Neural cell (in vitro differentiated cells): ENCODE measurements around the gene PIK3C2G. TPM values are rescaled to one million over a fixed set of nuclear protein-coding genes. Genes with fewer than 3 reads are reported as not detected.

Source experiments
- H2AFZ ChIP-seq: fragments of 200-600, 300-800 bp; sonication (generic), shearing (Covaris generic); 2 replicates; pipeline ENCODE4 v1.6.0; 2014; ENCODE audit warnings: low read depth, mild to moderate bottlenecking, antibody characterized with exemption, low read length, moderate library complexity
- H3F3A ChIP-seq: fragments of 200-600 bp; shearing (Covaris generic); 2 replicates; pipeline ENCODE4 v1.6.1; 2016; ENCODE audit warnings: mild to moderate bottlenecking, moderate library complexity, mixed read lengths, antibody characterized with exemption, low read length; ENCODE audit not compliant: insufficient read depth, poor library complexity, severe bottlenecking
- H3K27ac ChIP-seq: fragments of 200-600, 300-800 bp; sonication (generic), shearing (Covaris generic); 2 replicates; pipeline ENCODE4 v1.5.1; 2014; ENCODE audit warnings: mild to moderate bottlenecking, low read length, moderate library complexity
- H3K27me3 ChIP-seq: fragments of 300-800, 200-600 bp; sonication (generic), shearing (Covaris generic); 2 replicates; pipeline ENCODE4 v1.6.0; 2014; ENCODE audit warnings: mild to moderate bottlenecking, low read depth, low read length, moderate library complexity; ENCODE audit not compliant: insufficient read depth
- H3K36me3 ChIP-seq: fragments of 300-800, 200-600 bp; sonication (generic), shearing (Covaris generic); 2 replicates; pipeline ENCODE4 v1.5.1; 2014; ENCODE audit warnings: mild to moderate bottlenecking, antibody characterized with exemption, low read length, moderate library complexity; ENCODE audit not compliant: insufficient read depth
- H3K4me2 ChIP-seq: fragments of 300-800, 200-600 bp; sonication (generic), shearing (Covaris generic); 2 replicates; pipeline ENCODE4 v1.6.0; 2014; ENCODE audit warnings: mild to moderate bottlenecking, low read length
- H3K4me3 ChIP-seq: fragments of 300-800, 200-600 bp; sonication (generic), shearing (Covaris generic); 2 replicates; pipeline ENCODE4 v1.5.1; 2014; ENCODE audit warnings: mild to moderate bottlenecking, low read length, moderate library complexity
- H3K79me2 ChIP-seq: fragments of 200-600 bp; shearing (Covaris generic); replicated peaks from 2 replicates; pipeline ENCODE4 v1.6.0; 2014; ENCODE audit warnings: mild to moderate bottlenecking, low read length, moderate library complexity; ENCODE audit not compliant: insufficient read depth
- H3K9ac ChIP-seq: fragments of 300-800, 200-600 bp; sonication (generic), shearing (Covaris generic); 2 replicates; pipeline ENCODE4 v1.6.1; 2016; ENCODE audit warnings: mild to moderate bottlenecking, low read length, mixed read lengths
- H3K9me2 ChIP-seq: fragments of 200-600 bp; shearing (Covaris generic); 2 replicates; pipeline ENCODE4 v1.6.1; 2016; ENCODE audit warnings: mild to moderate bottlenecking, low read length, mixed read lengths; ENCODE audit not compliant: insufficient read depth
- H3K9me3 ChIP-seq: fragments of 200-600, 300-800 bp; sonication (generic), shearing (Covaris generic); 2 replicates; pipeline ENCODE4 v1.6.1; 2016; ENCODE audit warnings: mild to moderate bottlenecking, mixed run types, low read length, moderate library complexity, mixed read lengths
- H4K20me1 ChIP-seq: fragments of 200-600 bp; shearing (Covaris generic); 2 replicates; pipeline ENCODE4 v1.6.1; 2016; ENCODE audit warnings: mild to moderate bottlenecking, mixed run types; ENCODE audit not compliant: insufficient read depth
- EP300 ChIP-seq: fragments of 450-650 bp; conservative IDR thresholded peaks from 2 replicates; pipeline ENCODE4 v1.6.1; 2014; ENCODE audit warnings: antibody characterized with exemption, mild to moderate bottlenecking, moderate library complexity; ENCODE audit not compliant: poor library complexity, severe bottlenecking
- EZH2 ChIP-seq: fragments of 200-600, 300-800 bp; shearing (Covaris generic), sonication (generic); IDR thresholded peaks from 2 replicates; pipeline ENCODE4 v1.6.1; 2014; ENCODE audit warnings: antibody characterized with exemption, low read length, borderline replicate concordance, mild to moderate bottlenecking; ENCODE audit not compliant: insufficient read depth, poor library complexity, severe bottlenecking
- MXI1 ChIP-seq: fragments of 450-650 bp; conservative IDR thresholded peaks from 2 replicates; pipeline ENCODE4 v1.6.1; 2014; ENCODE audit warnings: antibody characterized with exemption, mild to moderate bottlenecking; ENCODE audit not compliant: poor library complexity, severe bottlenecking
- POLR2AphosphoS5 ChIP-seq: IDR thresholded peaks from 2 replicates; pipeline ENCODE4 v1.6.1; 2012
- RAD21 ChIP-seq: fragments of 450-650 bp; conservative IDR thresholded peaks from 2 replicates; pipeline ENCODE4 v1.6.1; 2014; ENCODE audit warnings: antibody characterized with exemption, mild to moderate bottlenecking, moderate library complexity
- SMC3 ChIP-seq: fragments of 450-650 bp; conservative IDR thresholded peaks from 2 replicates; pipeline ENCODE4 v1.6.1; 2014; ENCODE audit warnings: antibody characterized with exemption, mild to moderate bottlenecking, moderate library complexity; ENCODE audit not compliant: poor library complexity
- TAF1 ChIP-seq: IDR thresholded peaks from 2 replicates; pipeline ENCODE4 v1.6.1; 2012; ENCODE audit warnings: low read depth
- polyA plus RNA-seq: library from polyadenylated mRNA; depleted of rRNA; stranded (reverse); fragments of >200 nt; gene quantifications from 2 replicates; pipeline ENCODE4 v1.2.3, GENCODE V29; 2014
- TF ChIP-seq, protein P1 (sequence below): IDR thresholded peaks from 2 replicates; pipeline ENCODE4 v1.6.1; 2012; ENCODE audit warnings: borderline replicate concordance
- TF ChIP-seq, protein P2 (sequence below): fragments of 450-650 bp; IDR thresholded peaks from 2 replicates; pipeline ENCODE4 v1.5.1; 2014; ENCODE audit warnings: antibody characterized with exemption, mild to moderate bottlenecking, moderate library complexity; ENCODE audit not compliant: poor library complexity, severe bottlenecking

Gene PIK3C2G
- polyA plus RNA-seq, 1 donor from 2014 or later: not detected

DNA sequence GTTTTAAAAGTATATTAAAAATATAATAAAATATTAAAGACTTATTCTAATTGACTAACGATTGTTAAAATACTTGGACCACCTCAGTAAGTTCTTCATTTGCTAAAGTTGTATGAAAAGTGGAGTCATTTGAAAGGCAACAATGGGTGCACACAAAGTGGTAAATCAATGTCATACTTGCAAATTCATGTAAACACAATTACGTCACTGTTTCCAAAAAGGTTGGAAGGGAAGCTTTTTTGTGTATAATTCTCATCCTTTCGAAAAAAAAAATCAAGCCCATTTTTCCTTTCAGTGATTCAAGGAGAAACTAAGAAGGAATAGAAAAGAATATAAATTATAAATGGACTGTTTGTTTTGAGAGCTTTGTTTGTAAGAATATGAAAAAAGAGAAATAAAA is 166.2 kb downstream of the PIK3C2G start:
- Histone ChIP-seq H3K27ac (no peak overlapping the region), H3F3A (no peaks in the 10 kb centered on the region), H3K9ac (no peak overlapping the region), H2AFZ (no peak overlapping the region), H3K36me3 (no peaks in the 10 kb centered on the region), H3K4me2 (no peak overlapping the region), H3K4me3 (no peak overlapping the region), H3K27me3 (no peaks in the 10 kb centered on the region), H3K9me2 (no peaks in the 10 kb centered on the region), H3K9me3 (no peaks in the 10 kb centered on the region), H4K20me1 (no peaks in the 10 kb centered on the region), H3K79me2 (no peaks in the 10 kb centered on the region)
- TF ChIP-seq, protein P1, sequence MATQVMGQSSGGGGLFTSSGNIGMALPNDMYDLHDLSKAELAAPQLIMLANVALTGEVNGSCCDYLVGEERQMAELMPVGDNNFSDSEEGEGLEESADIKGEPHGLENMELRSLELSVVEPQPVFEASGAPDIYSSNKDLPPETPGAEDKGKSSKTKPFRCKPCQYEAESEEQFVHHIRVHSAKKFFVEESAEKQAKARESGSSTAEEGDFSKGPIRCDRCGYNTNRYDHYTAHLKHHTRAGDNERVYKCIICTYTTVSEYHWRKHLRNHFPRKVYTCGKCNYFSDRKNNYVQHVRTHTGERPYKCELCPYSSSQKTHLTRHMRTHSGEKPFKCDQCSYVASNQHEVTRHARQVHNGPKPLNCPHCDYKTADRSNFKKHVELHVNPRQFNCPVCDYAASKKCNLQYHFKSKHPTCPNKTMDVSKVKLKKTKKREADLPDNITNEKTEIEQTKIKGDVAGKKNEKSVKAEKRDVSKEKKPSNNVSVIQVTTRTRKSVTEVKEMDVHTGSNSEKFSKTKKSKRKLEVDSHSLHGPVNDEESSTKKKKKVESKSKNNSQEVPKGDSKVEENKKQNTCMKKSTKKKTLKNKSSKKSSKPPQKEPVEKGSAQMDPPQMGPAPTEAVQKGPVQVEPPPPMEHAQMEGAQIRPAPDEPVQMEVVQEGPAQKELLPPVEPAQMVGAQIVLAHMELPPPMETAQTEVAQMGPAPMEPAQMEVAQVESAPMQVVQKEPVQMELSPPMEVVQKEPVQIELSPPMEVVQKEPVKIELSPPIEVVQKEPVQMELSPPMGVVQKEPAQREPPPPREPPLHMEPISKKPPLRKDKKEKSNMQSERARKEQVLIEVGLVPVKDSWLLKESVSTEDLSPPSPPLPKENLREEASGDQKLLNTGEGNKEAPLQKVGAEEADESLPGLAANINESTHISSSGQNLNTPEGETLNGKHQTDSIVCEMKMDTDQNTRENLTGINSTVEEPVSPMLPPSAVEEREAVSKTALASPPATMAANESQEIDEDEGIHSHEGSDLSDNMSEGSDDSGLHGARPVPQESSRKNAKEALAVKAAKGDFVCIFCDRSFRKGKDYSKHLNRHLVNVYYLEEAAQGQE: no peak
- no peak for TF ChIP-seq EP300
- no peak for TF ChIP-seq MXI1
- TF ChIP-seq POLR2AphosphoS5: no peak
- TF ChIP-seq, protein P2, sequence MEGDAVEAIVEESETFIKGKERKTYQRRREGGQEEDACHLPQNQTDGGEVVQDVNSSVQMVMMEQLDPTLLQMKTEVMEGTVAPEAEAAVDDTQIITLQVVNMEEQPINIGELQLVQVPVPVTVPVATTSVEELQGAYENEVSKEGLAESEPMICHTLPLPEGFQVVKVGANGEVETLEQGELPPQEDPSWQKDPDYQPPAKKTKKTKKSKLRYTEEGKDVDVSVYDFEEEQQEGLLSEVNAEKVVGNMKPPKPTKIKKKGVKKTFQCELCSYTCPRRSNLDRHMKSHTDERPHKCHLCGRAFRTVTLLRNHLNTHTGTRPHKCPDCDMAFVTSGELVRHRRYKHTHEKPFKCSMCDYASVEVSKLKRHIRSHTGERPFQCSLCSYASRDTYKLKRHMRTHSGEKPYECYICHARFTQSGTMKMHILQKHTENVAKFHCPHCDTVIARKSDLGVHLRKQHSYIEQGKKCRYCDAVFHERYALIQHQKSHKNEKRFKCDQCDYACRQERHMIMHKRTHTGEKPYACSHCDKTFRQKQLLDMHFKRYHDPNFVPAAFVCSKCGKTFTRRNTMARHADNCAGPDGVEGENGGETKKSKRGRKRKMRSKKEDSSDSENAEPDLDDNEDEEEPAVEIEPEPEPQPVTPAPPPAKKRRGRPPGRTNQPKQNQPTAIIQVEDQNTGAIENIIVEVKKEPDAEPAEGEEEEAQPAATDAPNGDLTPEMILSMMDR: no peak
- TF ChIP-seq RAD21: no peak
- TF ChIP-seq SMC3: no peak
- no peak for TF ChIP-seq EZH2
- TF ChIP-seq TAF1: no peak

- Histone ChIP-seq H3K4me3 (no peak overlapping the region), H3K9me2 (no peaks in the 10 kb centered on the region), H3F3A (no peaks in the 10 kb centered on the region), H4K20me1 (no peaks in the 10 kb centered on the region), H3K27ac (no peak overlapping the region), H3K36me3 (no peaks in the 10 kb centered on the region), H3K4me2 (no peak overlapping the region), H3K9me3 (no peaks in the 10 kb centered on the region), H2AFZ (no peak overlapping the region), H3K79me2 (no peaks in the 10 kb centered on the region), H3K9ac (no peak overlapping the region), H3K27me3 (no peaks in the 10 kb centered on the region)
- TF ChIP-seq, protein P1: no peak
- no peak for TF ChIP-seq RAD21
- TF ChIP-seq MXI1: no peak
- no peak for TF ChIP-seq TAF1
- no peak for TF ChIP-seq SMC3
- TF ChIP-seq, protein P2: no peak
- no peak for TF ChIP-seq POLR2AphosphoS5
- no peak for TF ChIP-seq EP300
These were observed 167.1 kb downstream of the PIK3C2G start for GRCh38 chr12:18428416-18428815.
